Measurements from ENCODE around the gene FAM120A.

The FAM120A gene

DNA sequence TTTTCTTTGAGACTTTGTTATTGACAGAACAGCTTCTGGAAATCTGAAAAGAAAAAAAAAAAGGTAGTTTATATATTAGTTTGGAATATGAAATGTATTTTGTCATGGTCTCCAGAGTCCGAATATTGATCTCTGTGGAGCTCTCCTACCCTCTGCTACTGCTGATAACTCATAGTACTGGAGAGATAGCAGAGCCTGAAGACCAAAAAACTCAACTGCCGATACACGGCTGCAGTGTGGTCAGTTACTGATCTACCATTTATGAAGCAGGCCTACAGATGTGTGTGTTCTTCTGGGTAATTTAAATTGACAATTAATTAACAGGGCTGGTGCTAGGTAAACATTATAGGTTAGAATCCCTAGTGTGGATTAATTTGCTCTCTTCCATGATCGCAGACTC, 3.8 kb upstream of the FAM120A start:
- Histone ChIP-seq H3K79me2 (ENCODE audit: control insufficient read depth, insufficient read depth, low read length, unreplicated experiment) (peaks cover 23% of the 10 kb centered on the region), H3K4me3 (ENCODE audit: low read depth, low read length) (no peak overlapping the region), H3K27me3 (ENCODE audit: insufficient read depth, low read length) (no peaks in the 10 kb centered on the region), H3K36me3 (ENCODE audit: insufficient read depth, low read length) (peaks cover 26% of the 10 kb centered on the region), H3K4me1 (ENCODE audit: control insufficient read depth, insufficient read depth, low read length, unreplicated experiment) (peaks cover 9% of the 10 kb centered on the region), H2AFZ (ENCODE audit: low read length, unreplicated experiment) (no peak overlapping the region), H3K27ac (ENCODE audit: low read depth, low read length) (no peak overlapping the region)

DNA sequence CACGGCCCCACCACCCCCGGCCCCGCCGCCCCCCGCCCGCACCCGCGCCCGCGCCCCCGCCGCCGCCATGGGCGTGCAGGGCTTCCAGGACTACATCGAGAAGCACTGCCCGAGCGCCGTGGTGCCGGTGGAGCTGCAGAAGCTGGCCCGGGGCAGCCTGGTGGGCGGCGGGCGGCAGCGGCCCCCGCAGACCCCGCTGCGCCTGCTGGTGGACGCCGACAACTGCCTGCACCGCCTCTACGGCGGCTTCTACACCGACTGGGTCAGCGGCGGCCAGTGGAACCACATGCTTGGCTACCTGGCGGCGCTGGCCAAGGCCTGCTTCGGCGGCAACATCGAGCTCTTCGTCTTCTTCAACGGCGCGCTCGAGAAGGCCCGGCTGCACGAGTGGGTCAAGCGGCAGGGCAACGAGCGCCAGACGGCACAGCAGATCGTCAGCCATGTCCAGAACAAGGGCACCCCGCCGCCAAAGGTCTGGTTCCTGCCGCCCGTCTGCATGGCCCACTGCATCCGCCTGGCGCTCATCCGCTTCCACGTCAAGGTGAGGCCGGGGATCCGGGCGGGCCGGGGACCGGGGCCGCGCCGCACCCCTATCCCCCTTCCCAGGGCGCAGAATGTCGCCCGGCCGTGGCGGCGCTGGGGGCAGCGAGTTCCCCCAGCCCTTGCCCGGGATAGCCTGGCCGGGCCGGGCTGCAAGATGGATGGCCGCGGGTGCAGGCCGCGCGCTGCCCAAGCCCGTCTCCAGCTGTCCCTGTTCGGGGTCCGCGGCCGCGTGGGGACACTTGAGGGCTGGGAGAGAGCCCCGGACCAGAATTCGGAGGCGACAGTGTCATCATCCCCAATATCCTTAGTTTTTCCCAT, 594 bp downstream of the FAM120A start:
- Histone ChIP-seq H3K27me3 (ENCODE audit: insufficient read depth, low read length) (no peaks in the 10 kb centered on the region), H3K4me3 (ENCODE audit: low read depth, low read length) (peak overlapping the region; percentile 87), H2AFZ (ENCODE audit: low read length, unreplicated experiment) (peak overlapping the region; percentile 37), H3K36me3 (ENCODE audit: insufficient read depth, low read length) (peaks cover 17% of the 10 kb centered on the region; the same call in 1 of the 2 replicates), H3K27ac (ENCODE audit: low read depth, low read length) (peak overlapping the region; percentile 29), H3K79me2 (ENCODE audit: control insufficient read depth, insufficient read depth, low read length, unreplicated experiment) (peaks cover 67% of the 10 kb centered on the region), H3K4me1 (ENCODE audit: control insufficient read depth, insufficient read depth, low read length, unreplicated experiment) (peaks cover 34% of the 10 kb centered on the region)

DNA sequence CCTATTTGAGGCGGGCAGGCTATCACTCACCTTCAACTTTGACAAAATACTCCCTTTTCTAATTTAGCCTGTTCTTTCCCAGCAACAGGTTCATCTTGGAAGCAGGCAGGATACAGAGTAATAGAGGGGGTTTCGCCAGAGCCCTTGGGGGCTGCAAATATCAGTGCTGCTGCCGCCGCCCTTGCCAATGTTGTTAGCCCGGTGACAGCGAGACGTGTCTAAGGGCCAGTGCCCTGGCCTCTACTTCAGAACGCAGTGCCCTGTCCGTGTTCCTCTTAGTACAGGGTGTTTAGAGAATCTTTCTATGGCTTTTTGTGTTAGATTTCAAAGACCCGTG, 1.2 kb downstream of the FAM120A start:
- Histone ChIP-seq H3K36me3 (ENCODE audit: insufficient read depth, low read length) (peaks cover 11% of the 10 kb centered on the region; the same call in 1 of the 2 replicates), H3K4me3 (ENCODE audit: low read depth, low read length) (peak overlapping the region; percentile 87), H3K79me2 (ENCODE audit: control insufficient read depth, insufficient read depth, low read length, unreplicated experiment) (peaks cover 72% of the 10 kb centered on the region), H3K27ac (ENCODE audit: low read depth, low read length) (peak overlapping the region; percentile 29), H3K27me3 (ENCODE audit: insufficient read depth, low read length) (no peaks in the 10 kb centered on the region), H3K4me1 (ENCODE audit: control insufficient read depth, insufficient read depth, low read length, unreplicated experiment) (peaks cover 34% of the 10 kb centered on the region), H2AFZ (ENCODE audit: low read length, unreplicated experiment) (no peak overlapping the region)

DNA sequence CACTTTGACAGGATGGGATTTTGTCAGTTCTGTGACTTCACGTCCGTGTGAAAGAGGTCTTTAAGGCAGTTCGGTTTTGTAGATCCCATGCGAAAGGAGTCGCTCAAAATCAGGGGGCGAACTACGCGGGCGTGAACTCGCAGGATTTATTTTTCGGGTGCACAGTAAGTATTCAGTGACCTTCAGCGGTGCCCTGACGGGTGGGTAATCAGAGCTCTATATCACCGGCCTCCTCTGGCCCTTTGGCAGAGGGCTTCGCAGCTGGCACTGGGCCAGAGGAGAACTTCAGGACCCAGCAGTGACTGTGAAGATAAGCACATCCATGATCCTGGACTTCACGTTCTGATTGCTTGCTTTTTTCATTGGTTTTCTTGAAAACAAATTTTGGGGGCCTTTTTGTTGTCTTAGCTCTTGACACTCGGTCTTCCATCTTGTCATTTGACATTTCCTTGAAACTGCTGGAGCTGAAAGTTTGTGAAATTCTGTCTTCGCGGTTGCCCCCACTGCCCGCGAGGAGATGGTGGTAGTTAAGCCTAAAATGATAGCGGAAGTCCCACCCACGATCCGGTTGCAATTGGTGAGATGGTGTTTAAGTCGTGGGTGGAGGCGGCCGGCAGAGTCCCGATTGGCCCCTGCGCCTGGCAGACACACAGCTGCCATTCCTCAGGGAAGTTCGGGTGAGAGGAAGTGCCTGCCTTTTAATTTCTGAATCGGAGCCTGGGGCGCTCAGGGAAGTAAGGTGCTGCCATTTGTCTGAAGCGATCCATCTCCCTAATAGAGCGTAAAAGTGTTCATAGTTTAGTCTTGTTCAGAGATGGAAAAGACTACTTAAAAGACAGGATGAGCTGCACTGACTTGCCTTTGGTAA, 1.8 kb downstream of the FAM120A start, which contains the start of gene FAM120AOS:
FAM120AOS (minus strand) TSS at position 535 of the 868 bp plus-strand sequence. CDS start 872 bp downstream, outside the sequence.
- Histone ChIP-seq H3K36me3 (ENCODE audit: insufficient read depth, low read length) (peaks cover 8% of the 10 kb centered on the region; the same call in 1 of the 2 replicates), H3K4me1 (ENCODE audit: control insufficient read depth, insufficient read depth, low read length, unreplicated experiment) (peaks cover 39% of the 10 kb centered on the region), H3K79me2 (ENCODE audit: control insufficient read depth, insufficient read depth, low read length, unreplicated experiment) (peaks cover 78% of the 10 kb centered on the region), H3K27ac (ENCODE audit: low read depth, low read length) (peak within 1 kb of the TSS; percentile 29), H2AFZ (ENCODE audit: low read length, unreplicated experiment) (peak within 1 kb of the TSS; percentile 6), H3K27me3 (ENCODE audit: insufficient read depth, low read length) (no peaks in the 10 kb centered on the region), H3K4me3 (ENCODE audit: low read depth, low read length) (peak within 1 kb of the TSS; percentile 87)

DNA sequence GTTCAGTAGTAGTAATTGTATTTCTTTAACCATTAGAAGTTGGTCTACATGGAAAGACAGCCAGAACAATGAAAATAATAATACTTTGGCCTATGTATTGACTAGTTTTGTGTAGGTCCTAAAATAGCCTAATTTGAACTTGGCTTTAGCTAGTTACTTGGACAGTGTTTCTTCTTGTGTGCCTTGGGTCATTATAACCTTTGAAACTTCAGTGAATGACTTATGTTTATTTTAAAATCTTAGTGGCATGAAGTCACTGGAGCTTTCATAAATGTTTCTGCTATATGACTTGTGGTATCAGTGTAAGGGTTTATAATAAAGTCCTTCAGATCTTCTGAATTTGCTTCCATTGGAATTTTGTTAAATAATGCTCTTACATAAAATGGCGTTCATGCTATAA, 4.5 kb downstream of the FAM120A start:
- Histone ChIP-seq H3K79me2 (ENCODE audit: control insufficient read depth, insufficient read depth, low read length, unreplicated experiment) (peaks cover 95% of the 10 kb centered on the region), H3K27me3 (ENCODE audit: insufficient read depth, low read length) (no peaks in the 10 kb centered on the region), H3K27ac (ENCODE audit: low read depth, low read length) (no peak overlapping the region), H3K4me1 (ENCODE audit: control insufficient read depth, insufficient read depth, low read length, unreplicated experiment) (peaks cover 54% of the 10 kb centered on the region), H2AFZ (ENCODE audit: low read length, unreplicated experiment) (no peak overlapping the region), H3K36me3 (ENCODE audit: insufficient read depth, low read length) (peaks cover 5% of the 10 kb centered on the region; the same call in 1 of the 2 replicates), H3K4me3 (ENCODE audit: low read depth, low read length) (0 out of 2 replicates have a peak overlapping the region, but pooled peaks have one; percentile 3)

DNA sequence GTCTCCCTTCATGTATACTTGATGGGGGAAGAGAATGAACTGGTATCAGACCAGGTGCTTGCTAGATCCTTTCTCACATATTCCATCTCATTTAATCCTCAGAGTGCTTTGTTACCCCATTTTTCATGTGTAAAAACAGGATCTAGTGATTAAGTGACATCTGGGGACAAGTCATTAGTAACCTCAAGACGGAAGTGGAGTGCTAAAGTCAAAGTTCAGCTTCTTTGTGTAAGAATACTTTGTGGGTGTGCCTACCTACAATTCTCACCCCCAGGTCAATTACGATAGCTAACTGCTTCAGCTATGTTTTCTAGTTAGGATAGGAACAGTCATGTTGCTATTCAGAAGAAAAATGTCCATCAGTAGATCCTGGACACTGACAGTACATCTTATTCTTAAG, 5.0 kb downstream of the FAM120A start:
- no peak overlapping the region for H2AFZ ChIP-seq (ENCODE audit: low read length, unreplicated experiment)
- peaks cover 97% of the 10 kb centered on the region for H3K79me2 ChIP-seq (ENCODE audit: control insufficient read depth, insufficient read depth, low read length, unreplicated experiment)
- no peak overlapping the region for H3K27ac ChIP-seq (ENCODE audit: low read depth, low read length)
- H3K4me3 ChIP-seq (ENCODE audit: low read depth, low read length), result 0 out of 2 replicates have a peak overlapping the region, but pooled peaks have one; percentile 3
- H3K27me3 ChIP-seq (ENCODE audit: insufficient read depth, low read length), result no peaks in the 10 kb centered on the region
- peaks cover 57% of the 10 kb centered on the region for H3K4me1 ChIP-seq (ENCODE audit: control insufficient read depth, insufficient read depth, low read length, unreplicated experiment)
- peaks cover 5% of the 10 kb centered on the region; the same call in 1 of the 2 replicates for H3K36me3 ChIP-seq (ENCODE audit: insufficient read depth, low read length)

DNA sequence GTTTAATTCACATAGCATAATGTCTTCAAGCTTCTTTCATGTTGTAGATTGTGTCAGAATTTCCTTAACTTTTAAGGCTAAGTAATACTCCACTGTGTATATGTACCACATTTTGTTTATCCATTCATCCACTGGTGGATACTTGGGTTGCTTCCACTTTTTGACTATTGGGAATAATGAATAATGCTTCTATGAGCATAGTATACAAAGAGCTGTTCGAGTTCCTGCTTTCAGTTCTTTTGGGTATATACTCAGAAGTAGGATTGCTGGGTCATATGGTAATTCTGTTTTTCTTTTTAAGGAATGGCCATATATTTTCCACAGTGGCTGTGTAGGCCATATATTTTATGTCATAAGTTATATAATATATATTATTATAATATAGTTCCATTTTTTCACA, 5.5 kb downstream of the FAM120A start:
- no peak overlapping the region for H3K27ac ChIP-seq (ENCODE audit: low read depth, low read length)
- peaks cover 57% of the 10 kb centered on the region for H3K4me1 ChIP-seq (ENCODE audit: control insufficient read depth, insufficient read depth, low read length, unreplicated experiment)
- H2AFZ ChIP-seq (ENCODE audit: low read length, unreplicated experiment), result no peak overlapping the region
- H3K36me3 ChIP-seq (ENCODE audit: insufficient read depth, low read length), result peaks cover 5% of the 10 kb centered on the region; the same call in 1 of the 2 replicates
- H3K4me3 ChIP-seq (ENCODE audit: low read depth, low read length), result no peak overlapping the region
- no peaks in the 10 kb centered on the region for H3K27me3 ChIP-seq (ENCODE audit: insufficient read depth, low read length)
- H3K79me2 ChIP-seq (ENCODE audit: control insufficient read depth, insufficient read depth, low read length, unreplicated experiment), result peaks cover 99% of the 10 kb centered on the region

DNA sequence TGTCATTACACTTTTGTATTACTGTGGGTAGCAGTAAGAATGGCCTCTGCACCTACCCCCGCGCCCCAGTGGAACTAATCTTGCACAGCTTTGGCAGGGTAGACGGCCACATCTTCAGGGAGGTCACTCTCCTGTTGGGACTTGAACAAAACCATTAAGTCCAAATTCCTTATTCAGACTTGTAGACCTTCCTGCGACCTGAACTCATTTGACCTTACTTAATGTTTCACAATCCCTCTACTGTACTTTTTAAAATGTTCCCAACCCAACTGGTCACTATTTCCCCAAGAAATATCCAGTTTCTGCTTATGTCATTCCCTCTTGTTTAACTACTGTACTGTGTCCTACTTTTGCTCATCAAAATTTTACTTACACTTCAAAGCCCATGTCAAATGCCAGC, 7.2 kb downstream of the FAM120A start:
- Histone ChIP-seq H3K79me2 (ENCODE audit: control insufficient read depth, insufficient read depth, low read length, unreplicated experiment) (peaks cover 99% of the 10 kb centered on the region), H3K4me3 (ENCODE audit: low read depth, low read length) (peak overlapping the region; percentile 41; the same call in 1 of the 2 replicates), H3K4me1 (ENCODE audit: control insufficient read depth, insufficient read depth, low read length, unreplicated experiment) (peaks cover 57% of the 10 kb centered on the region), H3K27me3 (ENCODE audit: insufficient read depth, low read length) (no peaks in the 10 kb centered on the region), H3K36me3 (ENCODE audit: insufficient read depth, low read length) (peaks cover 5% of the 10 kb centered on the region; the same call in 1 of the 2 replicates), H3K27ac (ENCODE audit: low read depth, low read length) (peak overlapping the region; percentile 30), H2AFZ (ENCODE audit: low read length, unreplicated experiment) (no peak overlapping the region)

DNA sequence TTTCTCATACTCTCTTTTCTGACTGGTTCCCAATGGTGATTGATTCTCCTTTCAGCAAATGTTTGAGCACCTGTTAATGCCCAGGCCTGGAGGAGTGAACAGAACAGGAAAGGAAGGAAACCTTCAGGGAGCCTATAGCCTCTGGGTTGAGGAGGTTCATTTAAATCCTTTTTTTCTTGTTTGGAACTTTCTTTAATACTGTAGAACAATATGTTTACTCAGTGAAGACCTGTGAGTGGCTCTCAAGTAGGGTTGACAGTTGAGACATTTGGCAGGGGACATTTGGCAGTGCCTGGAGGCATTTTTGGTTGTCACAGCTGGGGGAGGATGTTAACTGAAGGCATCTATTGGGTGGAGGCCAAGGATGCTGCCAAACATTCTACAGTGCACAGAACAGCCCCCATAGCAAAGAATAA, 8.0 kb downstream of the FAM120A start:
- Histone ChIP-seq H2AFZ (ENCODE audit: low read length, unreplicated experiment) (no peak overlapping the region), H3K27ac (ENCODE audit: low read depth, low read length) (peak overlapping the region; percentile 30), H3K79me2 (ENCODE audit: control insufficient read depth, insufficient read depth, low read length, unreplicated experiment) (peaks cover 99% of the 10 kb centered on the region), H3K4me3 (ENCODE audit: low read depth, low read length) (no peak overlapping the region), H3K27me3 (ENCODE audit: insufficient read depth, low read length) (no peaks in the 10 kb centered on the region), H3K4me1 (ENCODE audit: control insufficient read depth, insufficient read depth, low read length, unreplicated experiment) (peaks cover 56% of the 10 kb centered on the region), H3K36me3 (ENCODE audit: insufficient read depth, low read length) (peaks cover 5% of the 10 kb centered on the region; the same call in 1 of the 2 replicates)

DNA sequence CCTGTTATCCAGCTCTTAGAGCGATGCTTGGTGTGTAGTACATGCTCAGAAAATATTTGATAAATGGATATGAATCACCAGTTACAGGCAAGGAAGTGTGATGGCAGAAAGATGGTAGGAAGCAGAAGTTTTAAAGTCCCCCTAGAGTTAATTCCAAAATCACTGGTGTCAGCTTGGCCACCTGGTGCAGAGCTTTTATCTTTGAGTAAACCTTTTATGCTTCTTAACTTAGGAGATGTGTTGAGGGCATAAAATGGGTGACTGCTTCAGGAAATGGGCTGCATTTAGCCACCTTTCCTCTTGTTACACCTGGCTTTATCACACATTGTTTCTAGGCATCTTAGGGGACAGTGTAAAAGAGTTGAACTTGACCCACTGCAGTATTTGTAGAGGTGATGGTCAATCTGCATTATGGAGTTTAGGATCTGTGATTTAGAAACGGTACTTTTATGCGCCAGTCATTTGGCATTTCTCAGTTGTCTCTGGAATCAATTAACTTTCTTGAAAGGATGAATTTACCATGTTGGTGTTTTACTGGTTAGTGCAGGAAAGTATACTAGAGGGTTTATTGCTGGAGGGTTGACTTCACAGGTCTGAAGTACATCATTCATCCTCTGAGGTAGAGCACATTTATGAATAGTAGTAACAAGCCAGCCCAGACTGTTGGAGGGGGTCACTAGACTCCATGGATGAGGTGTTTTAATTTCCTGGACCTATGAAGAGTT, 9.4 kb downstream of the FAM120A start:
- Histone ChIP-seq H3K27me3 (ENCODE audit: insufficient read depth, low read length) (no peaks in the 10 kb centered on the region), H3K4me1 (ENCODE audit: control insufficient read depth, insufficient read depth, low read length, unreplicated experiment) (peaks cover 47% of the 10 kb centered on the region), H3K4me3 (ENCODE audit: low read depth, low read length) (no peak overlapping the region), H3K36me3 (ENCODE audit: insufficient read depth, low read length) (peaks cover 5% of the 10 kb centered on the region; the same call in 1 of the 2 replicates), H3K79me2 (ENCODE audit: control insufficient read depth, insufficient read depth, low read length, unreplicated experiment) (peaks cover 98% of the 10 kb centered on the region), H3K27ac (ENCODE audit: low read depth, low read length) (no peak overlapping the region), H2AFZ (ENCODE audit: low read length, unreplicated experiment) (no peak overlapping the region)

Measured in ACC112 (cell line).